Right renal cortex interstitium (tissue), 3 donors: ENCODE results near the gene ZSCAN10. TPM values are rescaled to one million over a fixed set of nuclear protein-coding genes. Genes with fewer than 3 reads are reported as not detected.
A peak's percentile ranks its signal among the peaks of the same experiment; 100 is the strongest.

Experiments used
- DNase-seq, 3 donors: peaks; one replicate each; pipeline ENCODE4 v3.0.0-alpha.2; 2013; ENCODE audit warnings: low read depth in 3 of 3, low spot score in 2 of 3
- polyA plus RNA-seq, 3 donors: library from polyadenylated mRNA; unstranded; fragments of 120-200 nt; gene quantifications; one replicate each; pipeline ENCODE4 v1.2.1, GENCODE V29; 2013; ENCODE audit not compliant: insufficient read length in 3 of 3

Gene ZSCAN10
- polyA plus RNA-seq, 3 donors: 0.11 TPM; not detected in 2

DNA sequence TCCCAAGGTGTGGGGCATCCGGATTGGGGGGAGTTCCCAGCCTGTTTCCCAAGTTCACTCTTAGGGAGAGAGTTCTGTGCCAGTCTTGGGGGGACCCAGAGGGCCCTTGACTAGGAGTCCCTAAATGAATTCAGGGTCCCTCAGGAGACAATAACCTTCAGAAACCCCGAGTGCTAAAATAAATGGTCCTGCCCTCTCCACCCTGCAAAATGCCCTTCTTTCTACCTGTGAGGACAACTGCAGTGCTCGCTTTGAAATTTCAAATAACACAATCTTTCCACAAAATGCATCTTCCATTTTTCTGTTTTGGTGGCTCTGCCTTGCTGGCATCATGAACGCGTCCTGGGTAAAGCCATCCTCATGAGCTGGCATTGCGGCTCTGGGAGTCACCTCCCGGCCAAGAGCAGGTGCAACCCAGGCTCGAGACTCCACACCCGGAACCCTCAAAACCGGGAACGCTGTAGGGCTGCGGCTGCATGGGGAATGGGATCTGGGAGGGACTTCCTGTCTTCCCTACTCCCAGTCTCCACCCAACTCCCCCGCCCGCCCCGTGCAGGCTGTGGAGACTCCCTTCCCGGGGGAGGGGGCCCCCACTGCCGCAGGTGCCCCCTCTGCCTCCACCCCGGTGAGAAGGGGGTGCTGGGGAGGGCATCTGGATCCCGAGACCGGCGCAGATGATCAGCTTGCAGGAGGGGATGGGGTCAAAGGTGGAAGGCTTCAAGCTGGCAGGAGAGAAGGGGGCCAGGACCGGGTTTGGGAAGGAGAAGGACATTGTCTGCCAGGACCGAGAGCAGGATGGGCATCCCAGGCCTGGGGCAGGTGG, 13.2 kb upstream of the ZSCAN10 start, which contains the start of gene ZNF205:
Gene ZNF205 (plus strand): TSS at position 529 of the 823 bp plus-strand sequence. CDS start 845 bp downstream, outside the sequence.
- DNase-seq: no peak

DNA sequence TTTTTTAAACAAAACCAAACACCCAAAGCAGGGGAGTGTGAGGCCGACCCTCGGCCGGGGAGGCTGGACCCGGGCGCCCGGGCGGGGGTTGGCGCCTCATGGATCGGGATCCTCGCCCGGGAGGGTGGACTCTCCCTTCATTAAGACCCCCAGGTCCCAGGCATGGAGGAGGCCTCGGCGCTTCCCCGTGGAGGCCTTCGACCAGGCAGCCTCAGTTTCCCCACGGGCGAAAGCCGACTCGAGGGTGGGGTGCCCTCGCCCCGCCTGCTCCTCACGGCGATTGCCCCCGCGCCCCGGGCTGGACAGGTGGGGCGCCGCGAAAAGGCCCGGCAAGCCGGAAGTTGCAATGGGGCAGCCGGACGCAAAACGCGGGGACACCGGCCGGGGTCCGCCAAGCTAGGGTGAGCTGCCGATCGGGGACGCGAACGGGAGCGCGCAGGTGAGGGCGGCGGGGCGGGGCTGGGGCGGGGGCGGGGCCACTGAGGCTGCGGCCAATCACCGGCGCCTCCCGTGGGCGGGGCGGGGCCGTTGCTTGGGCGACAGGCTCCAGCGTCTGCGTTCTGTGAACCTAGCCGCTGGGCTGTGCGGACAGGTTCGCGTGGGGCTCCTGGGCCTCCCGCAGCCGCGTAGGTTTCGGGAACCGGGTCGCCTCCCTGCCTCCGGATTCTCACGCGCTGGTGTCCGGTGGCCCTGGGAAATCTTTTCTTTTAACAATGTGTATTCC, 7.3 kb upstream of the ZSCAN10 start:
- peak in 2 of 3 donors; percentile 78 to 81 for DNase-seq

DNA sequence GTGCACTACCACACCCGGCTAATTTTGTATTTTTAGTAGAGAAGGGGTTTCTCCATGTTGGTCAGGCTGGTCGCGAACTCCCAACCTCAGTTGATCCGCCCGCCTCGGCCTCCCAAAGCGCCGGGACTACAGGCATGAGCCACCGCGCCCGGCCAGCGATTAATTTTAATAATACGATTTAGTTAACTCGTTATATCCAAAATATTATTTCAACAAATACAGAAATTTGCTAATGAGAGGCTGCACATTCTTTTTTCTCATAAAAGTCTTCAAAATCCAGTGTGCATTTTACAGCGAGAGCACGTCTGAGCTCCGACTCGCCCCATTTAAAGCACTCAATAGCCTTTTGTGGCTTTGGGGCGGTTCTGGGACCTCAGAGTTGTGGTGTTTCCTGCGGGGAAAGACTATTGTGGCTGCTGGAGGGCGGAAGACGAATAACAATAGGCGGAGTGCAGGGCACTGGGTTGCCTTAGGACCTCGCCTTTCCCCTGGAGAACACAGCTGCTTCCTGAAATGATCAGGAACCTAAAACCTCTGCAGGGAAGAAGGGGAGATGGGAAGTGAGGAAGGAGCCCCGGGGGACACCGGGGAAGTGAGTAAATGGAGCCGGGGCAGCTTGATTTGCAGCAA, 2.9 kb upstream of the ZSCAN10 start:
- no peak for DNase-seq

DNA sequence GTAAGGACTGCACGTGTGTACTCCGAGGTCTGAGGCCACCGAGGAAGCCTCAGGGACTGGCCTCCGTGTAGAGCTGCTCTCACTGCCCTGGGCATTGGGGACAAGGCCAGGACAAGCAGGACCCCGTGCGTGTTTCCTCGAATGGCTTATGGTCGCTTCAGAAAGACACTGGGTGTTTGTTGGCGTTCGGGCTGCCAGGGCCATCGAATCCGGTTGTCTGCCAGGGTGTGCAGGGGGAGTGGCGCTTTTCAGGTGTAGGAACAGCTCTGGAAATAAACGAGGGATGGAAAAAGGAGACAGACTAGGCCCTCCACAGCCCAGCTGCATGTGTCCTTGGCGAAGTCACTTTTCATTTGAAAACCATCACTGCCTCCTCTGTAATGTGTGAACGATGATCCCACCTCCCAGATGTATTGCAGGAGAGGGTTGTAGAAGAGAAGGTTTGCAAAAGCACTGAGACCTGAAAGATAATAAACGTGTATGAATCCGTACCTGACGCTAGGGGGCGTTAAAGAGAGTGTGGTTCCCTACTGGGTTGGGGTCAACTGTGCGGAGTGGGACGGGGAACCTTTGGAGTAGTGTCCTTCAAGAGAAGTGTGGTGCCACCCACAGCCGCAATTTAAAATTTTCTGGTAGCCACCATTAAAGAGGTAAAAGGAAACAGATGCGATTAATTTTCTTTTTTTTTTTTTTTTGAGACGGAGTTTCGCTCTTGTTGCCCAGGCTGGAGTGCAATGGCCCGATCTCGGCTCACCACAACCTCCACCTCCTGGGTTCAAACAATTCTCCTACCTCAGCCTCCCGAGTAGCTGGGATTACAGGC, 2.1 kb upstream of the ZSCAN10 start:
- DNase-seq: no peak

- peak in 1 of 3 donors; percentile 78 for DNase-seq
Observed at GRCh38 chr16:3099732-3100499, 822 bp upstream of the ZSCAN10 start.

GRCh38 chr16:3099395-3099731, 269 bp upstream of the ZSCAN10 start:
- no peak for DNase-seq

DNA sequence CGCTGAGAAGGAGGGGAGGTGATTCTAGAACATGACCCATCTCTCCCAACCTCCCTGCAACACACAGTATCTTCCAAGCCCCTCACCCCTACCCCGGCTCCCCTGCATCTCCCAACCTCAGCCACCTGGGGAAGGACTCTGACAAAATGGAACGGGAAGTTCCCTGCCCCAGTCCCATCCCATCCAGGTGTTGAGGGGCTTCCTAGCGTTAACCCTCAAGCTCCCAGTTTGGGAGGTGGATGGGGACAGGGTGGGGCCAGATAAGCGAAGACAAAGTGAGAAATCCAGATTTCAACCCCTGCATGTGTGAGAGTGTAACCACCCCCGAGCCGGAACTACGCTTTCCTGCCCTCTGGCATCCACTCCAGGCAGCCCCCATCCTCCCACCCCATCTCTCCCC, 1.8 kb downstream of the ZSCAN10 start:
- DNase-seq: no peak

DNA sequence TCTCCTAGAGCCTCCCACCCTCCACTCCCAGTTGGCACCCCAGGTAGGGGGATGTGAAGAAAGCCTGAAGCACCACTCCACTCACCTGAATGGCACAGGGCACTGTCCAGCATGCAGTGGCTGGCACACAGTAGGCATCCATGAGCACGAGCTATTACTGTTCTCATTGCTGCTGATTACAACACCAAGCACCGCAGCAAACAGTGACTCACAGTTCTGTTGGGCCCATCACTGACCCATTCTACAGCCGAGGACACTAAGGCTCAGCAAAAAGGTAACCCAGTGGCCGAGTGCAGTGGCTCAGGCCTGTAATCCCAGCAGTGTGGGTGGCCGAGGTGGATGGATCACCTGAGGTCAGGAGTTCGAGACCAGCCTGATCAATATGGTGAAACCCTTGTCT, 2.7 kb downstream of the ZSCAN10 start:
- no peak for DNase-seq

DNA sequence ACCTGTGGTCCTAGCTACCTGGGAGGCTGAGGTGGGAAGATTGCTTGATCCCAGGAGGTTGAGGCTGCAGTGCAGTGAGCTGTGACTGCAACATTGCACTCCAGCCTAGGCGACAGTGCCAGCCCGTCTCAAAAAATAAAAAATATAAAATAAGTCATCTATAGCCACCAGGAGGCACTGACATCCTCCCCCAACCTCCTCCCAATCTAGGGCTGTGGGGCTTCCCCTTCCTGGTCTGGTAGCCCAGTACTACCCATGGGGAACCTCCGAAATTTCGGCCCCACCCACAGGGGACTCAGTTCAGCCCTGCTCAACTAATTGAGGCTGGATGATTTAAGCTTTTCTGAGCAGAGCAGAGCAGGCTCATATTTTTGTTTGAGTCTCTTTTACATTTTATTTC, 3.2 kb downstream of the ZSCAN10 start:
- DNase-seq: no peak

DNA sequence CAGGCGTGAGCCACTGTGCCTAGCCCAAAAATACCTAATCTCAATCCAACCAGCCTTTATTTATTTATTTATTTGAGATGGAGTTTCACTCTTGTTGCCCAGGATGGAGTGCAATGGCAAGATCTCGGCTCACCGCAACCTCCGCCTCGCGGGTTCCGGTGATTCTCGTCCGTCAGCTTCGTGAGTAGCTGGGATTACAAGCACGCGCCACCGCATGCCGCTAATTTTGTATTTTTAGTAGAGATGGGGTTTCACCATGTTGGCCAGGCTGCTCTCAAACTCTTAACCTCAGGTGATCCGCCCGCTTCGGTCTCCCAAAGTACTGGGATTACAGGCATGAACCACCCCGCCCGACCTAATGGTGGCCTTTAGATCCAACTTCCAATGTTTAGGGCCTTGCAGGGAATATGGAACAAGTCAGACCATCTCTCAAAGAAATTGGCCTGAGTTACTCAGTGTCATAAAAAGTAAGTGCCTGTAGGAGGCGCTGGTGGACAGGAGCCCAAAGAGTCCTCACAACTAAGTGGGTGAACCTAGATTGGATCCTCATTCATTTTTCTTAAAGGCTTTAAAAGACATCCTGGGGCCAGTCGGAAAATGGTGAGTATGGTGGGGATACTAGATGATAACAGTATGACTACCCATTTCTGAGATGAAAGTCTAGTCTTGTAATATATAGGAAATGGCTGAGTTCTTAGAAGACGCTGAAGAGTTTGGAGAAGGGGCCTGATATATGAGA, 4.6 kb downstream of the ZSCAN10 start:
- no peak for DNase-seq

DNA sequence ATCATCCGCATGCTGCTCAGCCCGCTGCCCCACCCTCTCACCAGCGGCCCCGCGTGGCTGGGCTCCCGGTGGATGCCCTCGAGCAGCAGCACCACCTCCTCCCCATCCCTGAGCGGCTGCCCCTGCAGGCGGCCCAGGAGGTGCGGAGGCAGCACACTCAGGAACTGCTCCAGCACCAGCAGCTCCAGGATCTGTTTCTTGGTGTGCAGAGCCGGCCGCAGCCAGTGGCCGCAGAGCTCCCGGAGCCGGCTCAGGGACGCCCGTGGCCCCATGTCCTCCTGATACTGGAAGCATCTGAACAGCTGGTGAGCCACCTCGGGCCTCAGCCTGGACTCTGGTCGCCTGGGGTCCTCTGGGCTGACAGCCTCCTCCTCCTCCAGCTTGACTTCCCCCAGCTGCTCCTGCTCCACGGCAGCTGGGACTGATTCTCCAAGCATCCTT, 6.6 kb downstream of the ZSCAN10 start:
- DNase-seq: no peak

- DNase-seq: no peak
Observed at GRCh38 chr16:3091551-3091950, 7.5 kb downstream of the ZSCAN10 start.

GRCh38 chr16:3089717-3090592, 9.1 kb downstream of the ZSCAN10 start:
- DNase-seq: no peak

- no peak for DNase-seq
Observed at GRCh38 chr16:3088925-3089716, 10.0 kb downstream of the ZSCAN10 start.

GRCh38 chr16:3088450-3088849, 10.6 kb downstream of the ZSCAN10 start:
- DNase-seq: no peak

DNA sequence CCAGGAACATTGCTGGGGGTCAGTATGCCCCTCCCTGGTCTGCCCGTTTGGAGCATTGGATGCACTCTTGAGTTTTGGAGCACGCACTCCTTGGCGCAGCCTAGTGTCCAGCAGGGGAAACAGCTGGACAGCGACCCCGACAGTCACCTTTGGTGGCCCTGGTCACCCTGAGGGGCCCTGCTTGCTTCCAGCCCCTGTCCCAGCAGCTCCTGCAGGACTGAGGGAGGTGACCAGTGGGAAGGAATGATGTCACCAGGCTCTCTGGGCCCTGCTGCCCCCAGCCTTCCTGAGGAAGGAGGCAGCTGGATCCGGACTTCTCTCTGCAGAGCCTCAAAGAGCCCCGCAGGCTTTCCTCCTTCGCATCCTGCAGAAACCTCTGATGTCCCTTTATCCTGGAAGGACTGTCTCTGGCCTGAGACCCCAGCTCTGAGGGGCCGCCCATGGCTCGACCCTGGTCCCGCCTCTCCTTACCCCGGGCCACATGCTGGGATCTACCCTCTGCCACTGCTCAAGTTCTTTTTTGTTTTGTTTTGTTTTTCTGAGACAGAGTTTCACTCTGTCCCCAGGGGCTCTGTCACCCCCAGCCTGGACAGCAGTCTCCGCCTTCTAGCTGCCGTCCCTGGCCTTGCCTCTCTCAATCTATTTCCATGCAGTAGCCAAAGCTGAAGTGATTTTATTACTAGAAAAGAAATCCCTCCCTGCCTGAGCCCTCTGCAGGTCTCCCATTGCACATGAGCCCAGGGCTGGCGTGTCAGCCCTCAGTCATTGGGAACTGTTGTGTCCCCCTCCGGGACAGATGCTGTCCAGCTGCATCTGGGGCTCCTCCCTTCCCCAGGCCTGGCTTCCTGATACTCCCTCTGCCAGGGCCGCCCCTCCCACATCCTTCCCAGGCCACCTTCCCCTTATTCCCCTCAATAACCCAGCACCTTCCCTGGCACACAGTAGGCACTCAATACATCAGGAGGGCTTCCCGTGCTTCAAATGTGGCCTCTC, 11.6 kb downstream of the ZSCAN10 start:
- no peak for DNase-seq
